SU-DHL-6 (cell line): ENCODE measurements around the gene PTPRN2.

Experiments used
- H2AFZ ChIP-seq: fragments of 200-600 bp; sonication (generic); 2 replicates; pipeline ENCODE4 v1.6.1; 2014; ENCODE audit warnings: low read depth, mild to moderate bottlenecking, moderate library complexity, mixed read lengths, antibody characterized with exemption, low read length; ENCODE audit not compliant: severe bottlenecking
- H3F3A ChIP-seq: fragments of 200-600 bp; shearing (Covaris generic); 2 replicates; pipeline ENCODE4 v1.6.0; 2016; ENCODE audit warnings: antibody characterized with exemption, mild to moderate bottlenecking; ENCODE audit not compliant: insufficient read depth
- H3K27ac ChIP-seq: fragments of 200-600 bp; sonication (generic); 2 replicates; pipeline ENCODE4 v1.5.1; 2016; ENCODE audit warnings: low read depth, mild to moderate bottlenecking, low read length, moderate library complexity, mixed read lengths
- H3K27me3 ChIP-seq: fragments of 200-600 bp; sonication (generic), shearing (Covaris generic); 2 replicates; pipeline ENCODE4 v1.6.0; 2014; ENCODE audit warnings: mild to moderate bottlenecking, low read length
- H3K36me3 ChIP-seq: fragments of 200-600 bp; sonication (generic); 2 replicates; pipeline ENCODE4 v1.6.1; 2014; ENCODE audit warnings: mild to moderate bottlenecking, low read length, mixed read lengths
- H3K4me2 ChIP-seq: fragments of 300-600, 200-600 bp; shearing (Covaris generic), sonication (generic); 2 replicates; pipeline ENCODE4 v1.6.0; 2014; ENCODE audit warnings: low read length, low read depth, mild to moderate bottlenecking; ENCODE audit not compliant: poor library complexity, severe bottlenecking
- H3K4me3 ChIP-seq: fragments of 200-600 bp; sonication (generic); 2 replicates; pipeline ENCODE4 v1.5.1; 2014; ENCODE audit warnings: antibody characterized with exemption, low read length, mild to moderate bottlenecking, mixed read lengths; ENCODE audit not compliant: insufficient read depth, poor library complexity, severe bottlenecking
- H3K79me2 ChIP-seq: fragments of 200-600 bp; sonication (generic); 2 replicates; pipeline ENCODE4 v1.6.1; 2014; ENCODE audit warnings: mild to moderate bottlenecking, low read length, moderate library complexity; ENCODE audit not compliant: insufficient read depth
- H3K9ac ChIP-seq: fragments of 200-600 bp; sonication (generic); 2 replicates; pipeline ENCODE4 v1.7.0; 2014; ENCODE audit warnings: mild to moderate bottlenecking, low read length
- H3K9me2 ChIP-seq: fragments of 200-600 bp; sonication (generic); replicated peaks from 2 replicates; pipeline ENCODE4 v1.6.1; 2014; ENCODE audit warnings: low read length; ENCODE audit not compliant: insufficient read depth
- H3K9me3 ChIP-seq: fragments of 200-600 bp; sonication (generic); 2 replicates; pipeline ENCODE4 v1.6.1; 2014; ENCODE audit warnings: low read length, mixed read lengths; ENCODE audit not compliant: insufficient read depth
- H4K20me1 ChIP-seq: fragments of 200-600 bp; sonication (generic); 2 replicates; pipeline ENCODE4 v1.6.1; 2014; ENCODE audit warnings: low read depth, mild to moderate bottlenecking, antibody characterized with exemption, low read length, moderate library complexity, mixed read lengths
- CTCF ChIP-seq: fragments of 200-600 bp; sonication (generic); IDR thresholded peaks from one replicate; pipeline ENCODE4 v1.5.1; 2017; ENCODE audit warnings: antibody characterized with exemption, mild to moderate bottlenecking, low read length, moderate library complexity; ENCODE audit not compliant: insufficient read depth, poor library complexity, severe bottlenecking
- EZH2phosphoT487 ChIP-seq: fragments of 200-600 bp; sonication (generic), shearing (Covaris generic); conservative IDR thresholded peaks from 2 replicates; pipeline ENCODE4 v1.6.1; 2018; ENCODE audit warnings: mild to moderate bottlenecking, antibody characterized with exemption, low read length, moderate library complexity, mixed read lengths

PTPRN2 gene

GRCh38 chr7:157527686-157528085 is 1059.9 kb downstream of the PTPRN2 start:
- no peaks in the 10 kb centered on the region for H4K20me1 ChIP-seq
- no peaks in the 10 kb centered on the region for H3F3A ChIP-seq
- H3K36me3 ChIP-seq, result no peaks in the 10 kb centered on the region
- H3K4me3 ChIP-seq, result no peak overlapping the region
- no peaks in the 10 kb centered on the region for H3K9me3 ChIP-seq
- H2AFZ ChIP-seq, result no peak overlapping the region
- TF ChIP-seq CTCF (no peak), EZH2phosphoT487 (no peak)
- no peak overlapping the region for H3K4me2 ChIP-seq
- no peaks in the 10 kb centered on the region for H3K79me2 ChIP-seq
- no peak overlapping the region for H3K9ac ChIP-seq
- no peaks in the 10 kb centered on the region for H3K9me2 ChIP-seq
- H3K27me3 ChIP-seq, result no peaks in the 10 kb centered on the region
- no peak overlapping the region for H3K27ac ChIP-seq

GRCh38 chr7:157526913-157527634 is 1060.5 kb downstream of the PTPRN2 start:
- no peaks in the 10 kb centered on the region for H4K20me1 ChIP-seq
- H3K27me3 ChIP-seq, result no peaks in the 10 kb centered on the region
- no peaks in the 10 kb centered on the region for H3K9me2 ChIP-seq
- no peaks in the 10 kb centered on the region for H3F3A ChIP-seq
- no peak overlapping the region for H2AFZ ChIP-seq
- no peaks in the 10 kb centered on the region for H3K79me2 ChIP-seq
- H3K27ac ChIP-seq, result no peak overlapping the region
- H3K4me3 ChIP-seq, result no peak overlapping the region
- no peaks in the 10 kb centered on the region for H3K9me3 ChIP-seq
- H3K36me3 ChIP-seq, result no peaks in the 10 kb centered on the region
- no peak overlapping the region for H3K9ac ChIP-seq
- H3K4me2 ChIP-seq, result no peak overlapping the region
- no peak for TF ChIP-seq CTCF
- no peak for TF ChIP-seq EZH2phosphoT487

- no peaks in the 10 kb centered on the region for H3K9me2 ChIP-seq
- H2AFZ ChIP-seq, result no peak overlapping the region
- no peak overlapping the region for H3K4me3 ChIP-seq
- no peak overlapping the region for H3K27ac ChIP-seq
- H3K27me3 ChIP-seq, result no peaks in the 10 kb centered on the region
- no peaks in the 10 kb centered on the region for H3K9me3 ChIP-seq
- H3F3A ChIP-seq, result no peaks in the 10 kb centered on the region
- no peaks in the 10 kb centered on the region for H4K20me1 ChIP-seq
- TF ChIP-seq EZH2phosphoT487 (no peak), CTCF (no peak)
- H3K36me3 ChIP-seq, result no peaks in the 10 kb centered on the region
- H3K9ac ChIP-seq, result no peak overlapping the region
- no peaks in the 10 kb centered on the region for H3K79me2 ChIP-seq
- H3K4me2 ChIP-seq, result no peak overlapping the region
These were observed 1061.4 kb downstream of the PTPRN2 start for GRCh38 chr7:157526005-157526912.
